HUES64 (cell line): Measurements from ENCODE around the gene CYP1B1. TPM values are rescaled to one million over a fixed set of nuclear protein-coding genes. Genes with fewer than 3 reads are reported as not detected.

Experiments
- H3K27ac ChIP-seq: 2 replicates; pipeline ENCODE4 v1.7.0; 2013; ENCODE audit warnings: low read depth, low read length, inconsistent platforms
- H3K27me3 ChIP-seq: 2 replicates; pipeline ENCODE4 v1.6.1; 2013; ENCODE audit warnings: mild to moderate bottlenecking, low read length; ENCODE audit not compliant: insufficient read depth
- H3K36me3 ChIP-seq: 2 replicates; pipeline ENCODE4 v1.6.1; 2013; ENCODE audit warnings: mild to moderate bottlenecking, low read length; ENCODE audit not compliant: insufficient read depth
- H3K4me1 ChIP-seq: 2 replicates; pipeline ENCODE4 v1.6.1; 2013; ENCODE audit warnings: mild to moderate bottlenecking, low read length, moderate library complexity; ENCODE audit not compliant: insufficient read depth
- H3K4me3 ChIP-seq: 2 replicates; pipeline ENCODE4 v1.5.1; 2013; ENCODE audit warnings: mild to moderate bottlenecking, low read length, moderate library complexity
- H3K9ac ChIP-seq: 2 replicates; pipeline ENCODE4 v1.6.1; 2013; ENCODE audit warnings: mild to moderate bottlenecking, low read depth, low read length
- H3K9me3 ChIP-seq: 2 replicates; pipeline ENCODE4 v1.6.1; 2013; ENCODE audit warnings: low read depth, low read length; ENCODE audit not compliant: insufficient read depth
- WGBS: fragments of 150-250, 120-280 bp; methylation state at CpG from one replicate; pipeline ENCODE4 v1.1.7; 2013; ENCODE audit warnings: missing lambda C conversion rate; 5-methylcytosine and 5-hydroxymethylcytosine counted together
- polyA plus RNA-seq, 2 experiments: library from polyadenylated mRNA; stranded (reverse); fragments of 50-300 nt; gene quantifications; one replicate each; pipeline ENCODE4 v1.2.3, GENCODE V29; 2013

Gene CYP1B1
- polyA plus RNA-seq (2013, experiment 1 of 2), result 2.9 TPM
- 3.2 TPM for polyA plus RNA-seq (2013, experiment 2 of 2)

- Histone ChIP-seq H3K27ac (peak within 1 kb of the TSS; percentile 95; the same call in 1 of the 2 replicates), H3K36me3 (no peaks in the 10 kb centered on the region), H3K27me3 (peaks cover 82% of the 10 kb centered on the region), H3K9me3 (no peaks in the 10 kb centered on the region), H3K9ac (peak within 1 kb of the TSS; percentile 73), H3K4me1 (peaks cover 31% of the 10 kb centered on the region), H3K4me3 (peak within 1 kb of the TSS; percentile 56)
- 15% methylated on average over 46 of the region's 46 CpGs for WGBS
These were observed at the start of gene CYP1B1 for GRCh38 chr2:38075507-38076151. Gene CYP1B1 (minus strand): TSS chr2:38076151. CDS start chr2:38075388, 763 bp downstream.

- no peaks in the 10 kb centered on the region for H3K4me1 ChIP-seq
- 98% methylated on average over 5 of the region's 5 CpGs for whole genome bisulfite sequencing
These were observed 49.1 kb upstream of the CYP1B1 start for GRCh38 chr2:38125007-38125406.

GRCh38 chr2:38123911-38124310 lies 48.0 kb upstream of the CYP1B1 start:
- no peak overlapping the region for H3K27ac ChIP-seq
- peaks cover 22% of the 10 kb centered on the region for H3K9me3 ChIP-seq
- no peaks in the 10 kb centered on the region for H3K27me3 ChIP-seq
- H3K36me3 ChIP-seq, result no peaks in the 10 kb centered on the region
- H3K4me3 ChIP-seq, result no peak overlapping the region
- no peaks in the 10 kb centered on the region for H3K4me1 ChIP-seq
- 91% methylated on average over 1 of the region's 1 CpG for WGBS
- no peak overlapping the region for H3K9ac ChIP-seq

More at GRCh38 chr2:38125007-38125406, 49.1 kb upstream of the CYP1B1 start:
- Histone ChIP-seq H3K27ac (no peak overlapping the region), H3K27me3 (no peaks in the 10 kb centered on the region), H3K9me3 (peaks cover 22% of the 10 kb centered on the region), H3K4me3 (no peak overlapping the region), H3K9ac (no peak overlapping the region), H3K36me3 (no peaks in the 10 kb centered on the region)

- no peaks in the 10 kb centered on the region for H3K27me3 ChIP-seq
- no peaks in the 10 kb centered on the region for H3K36me3 ChIP-seq
- peaks cover 13% of the 10 kb centered on the region for H3K9me3 ChIP-seq
- H3K9ac ChIP-seq, result no peak overlapping the region
- H3K4me3 ChIP-seq, result no peak overlapping the region
- no peaks in the 10 kb centered on the region for H3K4me1 ChIP-seq
- H3K27ac ChIP-seq, result no peak overlapping the region
- 92% methylated on average over 7 of the region's 7 CpGs for WGBS
These were observed 46.4 kb upstream of the CYP1B1 start for GRCh38 chr2:38122344-38122743.

GRCh38 chr2:38121481-38121880 lies 45.5 kb upstream of the CYP1B1 start:
- 0 out of 2 replicates have a peak, but pooled peaks cover 7% of the 10 kb centered on the region for H3K9me3 ChIP-seq
- H3K36me3 ChIP-seq, result no peaks in the 10 kb centered on the region
- no peak overlapping the region for H3K27ac ChIP-seq
- H3K4me1 ChIP-seq, result no peaks in the 10 kb centered on the region
- H3K4me3 ChIP-seq, result no peak overlapping the region
- no peaks in the 10 kb centered on the region for H3K27me3 ChIP-seq
- no peak overlapping the region for H3K9ac ChIP-seq
- 100% methylated on average over 1 of the region's 2 CpGs for WGBS

GRCh38 chr2:38120829-38121228 lies 44.9 kb upstream of the CYP1B1 start:
- H3K9me3 ChIP-seq, result 0 out of 2 replicates have a peak, but pooled peaks cover 2% of the 10 kb centered on the region
- WGBS, result 90% methylated on average over 4 of the region's 5 CpGs
- H3K9ac ChIP-seq, result no peak overlapping the region
- H3K4me1 ChIP-seq, result no peaks in the 10 kb centered on the region
- H3K36me3 ChIP-seq, result no peaks in the 10 kb centered on the region
- no peak overlapping the region for H3K27ac ChIP-seq
- H3K4me3 ChIP-seq, result no peak overlapping the region
- H3K27me3 ChIP-seq, result no peaks in the 10 kb centered on the region

- Histone ChIP-seq H3K27me3 (no peaks in the 10 kb centered on the region), H3K4me1 (no peaks in the 10 kb centered on the region), H3K36me3 (no peaks in the 10 kb centered on the region), H3K4me3 (no peak overlapping the region), H3K9me3 (no peaks in the 10 kb centered on the region), H3K27ac (no peak overlapping the region), H3K9ac (no peak overlapping the region)
- 100% methylated on average over 2 of the region's 2 CpGs for WGBS
These were observed 44.3 kb upstream of the CYP1B1 start for GRCh38 chr2:38120264-38120592.

- Histone ChIP-seq H3K27me3 (no peaks in the 10 kb centered on the region), H3K36me3 (no peaks in the 10 kb centered on the region), H3K9me3 (no peaks in the 10 kb centered on the region), H3K27ac (no peak overlapping the region), H3K4me3 (no peak overlapping the region), H3K9ac (no peak overlapping the region), H3K4me1 (peaks cover 7% of the 10 kb centered on the region)
- WGBS, result 97% methylated on average over 2 of the region's 3 CpGs
These were observed 40.8 kb upstream of the CYP1B1 start for GRCh38 chr2:38116762-38117161.

GRCh38 chr2:38115216-38116032 lies 39.5 kb upstream of the CYP1B1 start:
- Histone ChIP-seq H3K27ac (no peak overlapping the region), H3K4me3 (no peak overlapping the region), H3K9ac (no peak overlapping the region), H3K36me3 (no peaks in the 10 kb centered on the region), H3K9me3 (no peaks in the 10 kb centered on the region), H3K27me3 (no peaks in the 10 kb centered on the region), H3K4me1 (peaks cover 7% of the 10 kb centered on the region)
- 27% methylated on average over 7 of the region's 8 CpGs for WGBS

- H3K27ac ChIP-seq, result no peak overlapping the region
- WGBS, result 96% methylated on average over 4 of the region's 4 CpGs
- no peaks in the 10 kb centered on the region for H3K36me3 ChIP-seq
- H3K27me3 ChIP-seq, result no peaks in the 10 kb centered on the region
- H3K9ac ChIP-seq, result no peak overlapping the region
- no peak overlapping the region for H3K4me3 ChIP-seq
- H3K9me3 ChIP-seq, result no peaks in the 10 kb centered on the region
- H3K4me1 ChIP-seq, result peaks cover 10% of the 10 kb centered on the region
These were observed 38.2 kb upstream of the CYP1B1 start for GRCh38 chr2:38113981-38114708.

- Histone ChIP-seq H3K4me3 (no peak overlapping the region), H3K27ac (no peak overlapping the region), H3K36me3 (no peaks in the 10 kb centered on the region), H3K27me3 (no peaks in the 10 kb centered on the region), H3K9me3 (no peaks in the 10 kb centered on the region), H3K4me1 (peaks cover 18% of the 10 kb centered on the region), H3K9ac (no peak overlapping the region)
- 95% methylated on average over 3 of the region's 3 CpGs for WGBS
These were observed 37.1 kb upstream of the CYP1B1 start for GRCh38 chr2:38113051-38113450.
